Measurements from ENCODE around the gene MIER3. TPM values are rescaled to one million over a fixed set of nuclear protein-coding genes. Genes with fewer than 3 reads are reported as not detected.

Gene MIER3
- total and polyA plus RNA-seq, 2 of the 13 experiments (the other 11 are each of a cell fraction or from before 2014, with no cell fraction given): 14.6 to 38.8 TPM

DNA sequence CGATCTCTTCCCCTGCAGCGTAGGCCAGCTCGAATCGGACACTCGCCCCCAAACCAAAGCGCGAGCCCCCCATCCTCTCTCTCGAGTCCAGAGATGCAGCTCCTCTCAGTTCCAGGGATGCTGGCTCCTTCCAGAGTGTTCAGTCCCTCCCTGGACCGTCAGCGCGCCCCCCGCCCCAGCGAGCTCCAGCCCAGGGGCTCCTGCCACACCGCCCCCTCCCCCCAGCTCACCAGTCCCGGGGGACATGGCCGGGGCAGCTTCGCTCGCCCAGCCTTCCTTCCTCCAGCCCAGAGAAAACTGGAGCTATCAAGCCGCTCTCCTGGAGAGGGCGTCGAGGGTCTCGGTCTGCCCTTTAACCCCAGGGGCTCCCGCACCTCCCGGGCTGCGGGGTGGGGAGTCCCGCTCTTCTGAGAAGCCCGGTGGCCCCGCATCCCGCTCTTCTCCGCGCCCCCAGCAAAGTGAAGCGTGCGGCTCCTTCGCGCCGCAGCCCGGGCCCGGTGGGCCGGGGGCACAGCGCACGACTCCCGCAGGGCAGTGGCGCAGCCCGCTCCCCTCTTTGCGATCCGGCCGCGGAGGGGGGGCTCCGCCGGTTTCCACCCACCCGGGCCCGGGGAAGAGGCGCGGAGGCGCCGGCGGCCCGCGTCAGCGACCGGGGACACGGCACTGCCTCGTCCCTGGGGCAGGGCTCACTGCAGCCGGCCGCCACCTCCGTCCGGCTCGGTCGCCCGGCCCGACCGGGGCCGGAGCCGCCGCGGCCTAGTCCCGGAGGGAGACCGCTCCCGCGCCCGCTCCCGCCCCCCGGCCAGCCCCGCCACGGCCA is 587 bp downstream of the MIER3 start (continued):
- TF ChIP-seq GABPA (IDR thresholded peaks at IDR 0.05; ENCODE audit: low read depth, low read length): no peak
- TF ChIP-seq GABPA (CRISPR knock-in tag; IDR thresholded peaks at IDR 0.05; ENCODE audit: low read depth): no peak
- no peak for TF ChIP-seq RAD51 (IDR thresholded peaks at IDR 0.05; ENCODE audit: borderline replicate concordance)
- no peak for TF ChIP-seq GTF3A (CRISPR knock-in tag; conservative IDR thresholded peaks at IDR 0.05)
- TF ChIP-seq ZNF605 (CRISPR knock-in tag; IDR thresholded peaks at IDR 0.05): no peak
- no peak for TF ChIP-seq HOXA7 (CRISPR knock-in tag; IDR thresholded peaks at IDR 0.05)
- TF ChIP-seq PHF5A (CRISPR knock-in tag; IDR thresholded peaks at IDR 0.05; ENCODE audit: low read depth, unreplicated experiment): no peak
- no peak for TF ChIP-seq DNMT1 (CRISPR knock-in tag; IDR thresholded peaks at IDR 0.05)
- no peak for TF ChIP-seq ATRX (CRISPR knock-in tag; IDR thresholded peaks at IDR 0.05; ENCODE audit: borderline replicate concordance)
- TF ChIP-seq, protein P1, sequence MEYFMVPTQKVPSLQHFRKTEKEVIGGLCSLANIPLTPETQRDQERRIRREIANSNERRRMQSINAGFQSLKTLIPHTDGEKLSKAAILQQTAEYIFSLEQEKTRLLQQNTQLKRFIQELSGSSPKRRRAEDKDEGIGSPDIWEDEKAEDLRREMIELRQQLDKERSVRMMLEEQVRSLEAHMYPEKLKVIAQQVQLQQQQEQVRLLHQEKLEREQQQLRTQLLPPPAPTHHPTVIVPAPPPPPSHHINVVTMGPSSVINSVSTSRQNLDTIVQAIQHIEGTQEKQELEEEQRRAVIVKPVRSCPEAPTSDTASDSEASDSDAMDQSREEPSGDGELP (IDR thresholded peaks at IDR 0.05; ENCODE audit: borderline replicate concordance, low read depth): no peak
- TF ChIP-seq ZKSCAN8 (CRISPR knock-in tag; IDR thresholded peaks at IDR 0.05; ENCODE audit: borderline replicate concordance): no peak
- no peak for TF ChIP-seq SRY (CRISPR knock-in tag; IDR thresholded peaks at IDR 0.05)
- no peak for TF ChIP-seq ZNF570 (CRISPR knock-in tag; IDR thresholded peaks at IDR 0.05; ENCODE audit: borderline replicate concordance)
- no peak for TF ChIP-seq MED1 (CRISPR knock-in tag; IDR thresholded peaks at IDR 0.05)
- peak; percentile 28; the same call in 1 of the 2 replicates for TF ChIP-seq ZNF563 (CRISPR knock-in tag; IDR thresholded peaks at IDR 0.05)
- TF ChIP-seq ZNF678 (CRISPR knock-in tag; IDR thresholded peaks at IDR 0.05): no peak
- no peak for TF ChIP-seq CCDC6 (CRISPR knock-in tag; IDR thresholded peaks at IDR 0.05)
- TF ChIP-seq, protein P2, sequence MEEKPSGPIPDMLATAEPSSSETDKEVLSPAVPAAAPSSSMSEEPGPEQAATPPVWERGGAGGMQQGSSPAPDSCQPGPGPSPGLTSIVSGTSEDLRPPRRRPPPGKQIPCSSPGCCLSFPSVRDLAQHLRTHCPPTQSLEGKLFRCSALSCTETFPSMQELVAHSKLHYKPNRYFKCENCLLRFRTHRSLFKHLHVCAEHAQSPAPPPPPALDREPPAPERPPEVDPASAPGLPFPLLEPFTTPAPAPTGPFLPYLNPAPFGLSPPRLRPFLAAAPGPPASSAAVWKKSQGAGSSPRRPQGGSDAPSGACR (CRISPR knock-in tag; IDR thresholded peaks at IDR 0.05): no peak
- TF ChIP-seq MED8 (CRISPR knock-in tag; IDR thresholded peaks at IDR 0.05; ENCODE audit: insufficient replicate concordance): no peak
- TF ChIP-seq FOXM1 (CRISPR knock-in tag; IDR thresholded peaks at IDR 0.05): no peak
- no peak for TF ChIP-seq SRSF1 (optimal IDR thresholded peaks at IDR 0.05; ENCODE audit: low read depth, low read length)
- TF ChIP-seq GZF1 (CRISPR knock-in tag; IDR thresholded peaks at IDR 0.05): no peak
- TF ChIP-seq, protein P3, sequence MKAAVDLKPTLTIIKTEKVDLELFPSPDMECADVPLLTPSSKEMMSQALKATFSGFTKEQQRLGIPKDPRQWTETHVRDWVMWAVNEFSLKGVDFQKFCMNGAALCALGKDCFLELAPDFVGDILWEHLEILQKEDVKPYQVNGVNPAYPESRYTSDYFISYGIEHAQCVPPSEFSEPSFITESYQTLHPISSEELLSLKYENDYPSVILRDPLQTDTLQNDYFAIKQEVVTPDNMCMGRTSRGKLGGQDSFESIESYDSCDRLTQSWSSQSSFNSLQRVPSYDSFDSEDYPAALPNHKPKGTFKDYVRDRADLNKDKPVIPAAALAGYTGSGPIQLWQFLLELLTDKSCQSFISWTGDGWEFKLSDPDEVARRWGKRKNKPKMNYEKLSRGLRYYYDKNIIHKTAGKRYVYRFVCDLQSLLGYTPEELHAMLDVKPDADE (CRISPR knock-in tag; IDR thresholded peaks at IDR 0.05): no peak
- TF ChIP-seq TBL1XR1 (IDR thresholded peaks at IDR 0.05; ENCODE audit: borderline replicate concordance, low read length, partially characterized antibody): no peak
